HCT116 (cell line): ENCODE data around the gene HIVEP3. TPM values are rescaled to one million over a fixed set of nuclear protein-coding genes. Genes with fewer than 3 reads are reported as not detected.

ENCODE experiments used
- ATAC-seq: fragments of 200-7000 bp; cut with Tn5 transposase; 2 replicates; pipeline ENCODE4 v1.9.1; 2020; ENCODE audit warnings: mild to moderate bottlenecking, moderate library complexity
- BruUV-seq: library from RNA; stranded (reverse); fragments of 400-500 nt; replicated peaks from 2 replicates; lab custom pipeline; 2021; lab: Mats Ljungman, UMichigan
- CTCF ChIA-PET: fragments of 300-600 bp; sonication (Branson Sonifier 250); formaldehyde crosslinking; loops from one replicate; lab custom pipeline; 2021; ENCODE audit warnings: antibody characterized with exemption; lab: Charles Lee
- POLR2A ChIA-PET: fragments of 300-600, 350-600 bp; sonication (Branson Sonifier 250); formaldehyde crosslinking; loops from one replicate; lab custom pipeline; 2021; ENCODE audit warnings: antibody characterized with exemption; lab: Charles Lee
- RAD21 ChIA-PET, 2 experiments: fragments of 300-600 bp; sonication (Branson Sonifier 250); formaldehyde crosslinking; loops; one replicate each; lab custom pipeline; 2023; ENCODE audit warnings: low total read pairs in 2 of 2; ENCODE audit not compliant: uncharacterized antibody in 2 of 2, unreplicated experiment in 2 of 2, low non-redundant PET in 1 of 2; lab: Charles Lee
- DNase-seq: peaks from one replicate; pipeline ENCODE4 v3.0.0-alpha.2; 2010; ENCODE audit warnings: low read depth, low spot score
- H2AFZ ChIP-seq: fragments of 200-600 bp; shearing (Covaris generic), sonication (generic); 2 replicates; pipeline ENCODE4 v1.6.1; 2017; ENCODE audit warnings: low read depth, mixed run types, mixed read lengths, antibody characterized with exemption, low read length; ENCODE audit not compliant: poor library complexity, severe bottlenecking
- H3K27ac ChIP-seq: 2 replicates; pipeline ENCODE4 v1.5.1; 2012; ENCODE audit warnings: low read depth, low read length
- H3K27me3 ChIP-seq: fragments of 200-600 bp; sonication (generic); 2 replicates; pipeline ENCODE4 v1.6.1; 2016; ENCODE audit warnings: mixed run types, low read length, mixed read lengths; ENCODE audit not compliant: insufficient read depth
- H3K36me3 ChIP-seq, 2 experiments: fragments of 200-500 bp in 1 of 2; fragments of 200-600 bp in 1 of 2; sonication (Bioruptor generic) in 1 of 2; sonication (generic) in 1 of 2; 2 replicates each; pipeline versions ENCODE4 v1.5.1 to v1.6.1; 2014 to 2016; ENCODE audit warnings: low read length in 2 of 2, inconsistent platforms in 1 of 2, mixed read lengths in 1 of 2, mixed run types in 1 of 2; ENCODE audit not compliant: insufficient read depth in 2 of 2, control insufficient read depth in 1 of 2
- H3K4me1 ChIP-seq, 2 experiments: fragments of 200-600 bp in 1 of 2; sonication (generic) in 1 of 2; 2 replicates each; pipeline versions ENCODE4 v1.5.1 to v1.6.1; 2012 to 2017; ENCODE audit warnings: low read length in 2 of 2, inconsistent platforms in 1 of 2, mild to moderate bottlenecking in 1 of 2, mixed read lengths in 1 of 2, mixed run types in 1 of 2, moderate library complexity in 1 of 2; ENCODE audit not compliant: insufficient read depth in 2 of 2, control insufficient read depth in 1 of 2
- H3K4me2 ChIP-seq: fragments of 200-600 bp; sonication (generic); 2 replicates; pipeline ENCODE4 v1.6.1; 2017; ENCODE audit warnings: mixed run types, low read length, mixed read lengths
- H3K4me3 ChIP-seq, 2 experiments: fragments of 200-600 bp in 1 of 2; sonication (generic) in 1 of 2; replicated peaks in 1 of 2; 2 replicates each; pipeline ENCODE4 v1.5.1; 2011 to 2016; ENCODE audit warnings: low read length in 2 of 2, control low read depth in 1 of 2, low read depth in 1 of 2, mild to moderate bottlenecking in 1 of 2, mixed read lengths in 1 of 2, mixed run types in 1 of 2
- H3K79me2 ChIP-seq: fragments of 200-600 bp; sonication (generic); 2 replicates; pipeline ENCODE4 v1.6.1; 2017; ENCODE audit warnings: mild to moderate bottlenecking, mixed run types, low read length, moderate library complexity, mixed read lengths; ENCODE audit not compliant: insufficient read depth
- H3K9ac ChIP-seq: fragments of 200-600 bp; sonication (generic); 2 replicates; pipeline ENCODE4 v1.6.1; 2016; ENCODE audit warnings: low read length, mixed read lengths
- H3K9me2 ChIP-seq: fragments of 200-600 bp; sonication (generic), shearing (Covaris generic); 2 replicates; pipeline ENCODE4 v1.6.1; 2017; ENCODE audit warnings: mixed run types, mild to moderate bottlenecking, moderate library complexity; ENCODE audit not compliant: insufficient read depth
- H3K9me3 ChIP-seq, 2 experiments: fragments of 200-500 bp in 1 of 2; fragments of 200-600 bp in 1 of 2; sonication (Bioruptor generic) in 1 of 2; sonication (generic) in 1 of 2; 2 replicates each; pipeline ENCODE4 v1.6.1; 2014 to 2017; ENCODE audit warnings: low read length in 2 of 2, mixed read lengths in 2 of 2, inconsistent platforms in 1 of 2, low read depth in 1 of 2, mild to moderate bottlenecking in 1 of 2, mixed run types in 1 of 2, moderate library complexity in 1 of 2; ENCODE audit not compliant: control insufficient read depth in 1 of 2, insufficient read depth in 1 of 2
- H4K20me1 ChIP-seq: fragments of 200-600 bp; sonication (generic), shearing (Covaris generic); 2 replicates; pipeline ENCODE4 v1.6.1; 2017; ENCODE audit warnings: mixed run types, mild to moderate bottlenecking, moderate library complexity; ENCODE audit not compliant: insufficient read depth
- CBX3 ChIP-seq: IDR thresholded peaks from 2 replicates; pipeline ENCODE4 v1.6.1; 2012; ENCODE audit warnings: low read depth
- CEBPB ChIP-seq: IDR thresholded peaks from 2 replicates; pipeline ENCODE4 v1.6.1; 2012; ENCODE audit warnings: low read depth
- EGR1 ChIP-seq: IDR thresholded peaks from 2 replicates; pipeline ENCODE4 v1.6.1; 2012; ENCODE audit warnings: low read depth
- ELF1 ChIP-seq: IDR thresholded peaks from 2 replicates; pipeline ENCODE4 v1.6.1; 2012; ENCODE audit warnings: low read depth, borderline replicate concordance
- EZH2phosphoT487 ChIP-seq: fragments of 200-600 bp; IDR thresholded peaks from 2 replicates; pipeline ENCODE4 v1.6.1; 2018; ENCODE audit warnings: antibody characterized with exemption, borderline replicate concordance
- JUND ChIP-seq: IDR thresholded peaks from 2 replicates; pipeline ENCODE4 v1.6.1; 2012
- POLR2AphosphoS5 ChIP-seq: IDR thresholded peaks from 2 replicates; pipeline ENCODE4 v1.6.1; 2011; ENCODE audit warnings: mild to moderate bottlenecking, low read depth, low read length, moderate library complexity
- RAD21 ChIP-seq: IDR thresholded peaks from 2 replicates; pipeline ENCODE4 v1.6.1; 2012; ENCODE audit warnings: low read depth, mild to moderate bottlenecking
- SP1 ChIP-seq: IDR thresholded peaks from 2 replicates; pipeline ENCODE4 v1.6.1; 2012; ENCODE audit warnings: low read depth
- TCF7L2 ChIP-seq: IDR thresholded peaks from 2 replicates; pipeline ENCODE4 v1.7.0; 2011; ENCODE audit warnings: borderline replicate concordance, inconsistent platforms; ENCODE audit not compliant: insufficient read depth, insufficient read length; ENCODE audit errors: extremely low read depth
- ZNF274 ChIP-seq: fragments of 200-500 bp; sonication (Bioruptor generic); IDR thresholded peaks from 2 replicates; pipeline ENCODE4 v1.6.1; 2014; ENCODE audit warnings: mild to moderate bottlenecking, low read depth, low read length, inconsistent platforms
- intact Hi-C: fragments of 100-400 bp; cut with micrococcal nuclease; formaldehyde crosslinking; loops from 2 replicates; pipeline ENCODE4 v1.10.0; 2022
- total RNA-seq: library from RNA; stranded (reverse); gene quantifications from one replicate; pipeline ENCODE4 v1.2.1, GENCODE V29; 2021; ENCODE audit not compliant: unreplicated experiment
- TF ChIP-seq, protein P1 (sequence below), 3 experiments: fragments of 200-600 bp in 1 of 3; sonication (generic) in 1 of 3; IDR thresholded peaks in 2 of 3; conservative IDR thresholded peaks in 1 of 3; 2 replicates each; pipeline ENCODE4 v1.5.1; 2012 to 2017; ENCODE audit warnings: low read depth in 2 of 3, low read length in 2 of 3, antibody characterized with exemption in 1 of 3, borderline replicate concordance in 1 of 3, control low read depth in 1 of 3, mild to moderate bottlenecking in 1 of 3, mixed read lengths in 1 of 3, mixed run types in 1 of 3, moderate library complexity in 1 of 3; ENCODE audit not compliant: insufficient read depth in 1 of 3
- TF ChIP-seq, protein P2 (sequence below): IDR thresholded peaks from 2 replicates; pipeline ENCODE4 v1.6.1; 2012
- TF ChIP-seq, protein P3 (sequence below): IDR thresholded peaks from 2 replicates; pipeline ENCODE4 v1.6.1; 2012; ENCODE audit warnings: low read depth
- TF ChIP-seq, protein P4 (sequence below): IDR thresholded peaks from 2 replicates; pipeline ENCODE4 v1.6.1; 2011; ENCODE audit warnings: mild to moderate bottlenecking, low read length, moderate library complexity; ENCODE audit not compliant: insufficient replicate concordance; ENCODE audit errors: extremely low read depth

Gene HIVEP3
- total RNA-seq, 1 experiment from 2014 or later: 7.1 TPM

DNA sequence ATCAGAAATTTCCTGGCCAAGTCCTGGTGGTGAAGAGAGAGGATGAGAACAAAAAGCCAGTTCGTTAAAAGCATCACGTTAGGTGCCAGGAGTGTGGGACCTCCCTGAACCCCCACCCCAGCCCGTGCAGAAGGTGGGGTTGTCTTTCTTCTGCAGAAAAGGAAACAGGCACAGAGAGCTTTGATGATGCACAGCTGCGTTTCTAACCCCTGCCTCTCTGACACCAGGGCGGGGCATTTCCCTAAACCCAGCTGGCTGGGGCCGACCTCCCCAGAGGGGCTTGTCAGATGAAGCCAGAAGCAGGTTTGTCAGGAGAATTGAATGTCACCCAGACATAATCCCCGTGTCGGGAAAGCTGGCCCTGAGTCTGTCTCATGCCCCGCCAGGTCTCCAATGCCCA is 244.9 kb downstream of the HIVEP3 start:
- RAD21 ChIA-PET: no interaction called here
- Histone ChIP-seq H3K4me1 (peaks cover 39 to 51% of the 10 kb centered on the region in 2 experiments), H2AFZ (no peak overlapping the region), H3K4me2 (no peak overlapping the region), H3K79me2 (no peaks in the 10 kb centered on the region), H3K9me2 (no peaks in the 10 kb centered on the region), H3K4me3 (no peak overlapping the region), H3K27me3 (no peaks in the 10 kb centered on the region), H3K27ac (no peak overlapping the region), H4K20me1 (no peaks in the 10 kb centered on the region), H3K36me3 (no peaks in the 10 kb centered on the region), H3K9ac (no peak overlapping the region), H3K9me3 (no peaks in the 10 kb centered on the region)
- CTCF ChIA-PET: interaction anchor here (1.5 kb wide), 1 partner anchor 11 kb away, joined by 6 read pairs; no protein-coding TSS in a partner anchor
- POLR2A ChIA-PET: no interaction called here
- no TSS peak for BruUV-seq
- ATAC-seq: no peak
- DNase-seq: no peak
- intact Hi-C loops: no loop called here
- TF ChIP-seq CEBPB (no peak), ELF1 (no peak), EGR1 (no peak), CBX3 (no peak), SP1 (no peak), JUND (no peak), POLR2AphosphoS5 (no peak), ZNF274 (no peak), TCF7L2 (no peak), EZH2phosphoT487 (no peak), RAD21 (no peak)
- TF ChIP-seq, protein P1, sequence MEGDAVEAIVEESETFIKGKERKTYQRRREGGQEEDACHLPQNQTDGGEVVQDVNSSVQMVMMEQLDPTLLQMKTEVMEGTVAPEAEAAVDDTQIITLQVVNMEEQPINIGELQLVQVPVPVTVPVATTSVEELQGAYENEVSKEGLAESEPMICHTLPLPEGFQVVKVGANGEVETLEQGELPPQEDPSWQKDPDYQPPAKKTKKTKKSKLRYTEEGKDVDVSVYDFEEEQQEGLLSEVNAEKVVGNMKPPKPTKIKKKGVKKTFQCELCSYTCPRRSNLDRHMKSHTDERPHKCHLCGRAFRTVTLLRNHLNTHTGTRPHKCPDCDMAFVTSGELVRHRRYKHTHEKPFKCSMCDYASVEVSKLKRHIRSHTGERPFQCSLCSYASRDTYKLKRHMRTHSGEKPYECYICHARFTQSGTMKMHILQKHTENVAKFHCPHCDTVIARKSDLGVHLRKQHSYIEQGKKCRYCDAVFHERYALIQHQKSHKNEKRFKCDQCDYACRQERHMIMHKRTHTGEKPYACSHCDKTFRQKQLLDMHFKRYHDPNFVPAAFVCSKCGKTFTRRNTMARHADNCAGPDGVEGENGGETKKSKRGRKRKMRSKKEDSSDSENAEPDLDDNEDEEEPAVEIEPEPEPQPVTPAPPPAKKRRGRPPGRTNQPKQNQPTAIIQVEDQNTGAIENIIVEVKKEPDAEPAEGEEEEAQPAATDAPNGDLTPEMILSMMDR (IDR thresholded peaks at IDR 0.05 in 2 of 3, conservative IDR thresholded peaks at IDR 0.05 in 1 of 3; ENCODE audit: borderline replicate concordance in 1 of 3, insufficient read depth in 1 of 3, low read depth in 2 of 3, low read length in 2 of 3): no peak
- TF ChIP-seq, protein P2, sequence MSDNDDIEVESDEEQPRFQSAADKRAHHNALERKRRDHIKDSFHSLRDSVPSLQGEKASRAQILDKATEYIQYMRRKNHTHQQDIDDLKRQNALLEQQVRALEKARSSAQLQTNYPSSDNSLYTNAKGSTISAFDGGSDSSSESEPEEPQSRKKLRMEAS: no peak
- TF ChIP-seq, protein P3, sequence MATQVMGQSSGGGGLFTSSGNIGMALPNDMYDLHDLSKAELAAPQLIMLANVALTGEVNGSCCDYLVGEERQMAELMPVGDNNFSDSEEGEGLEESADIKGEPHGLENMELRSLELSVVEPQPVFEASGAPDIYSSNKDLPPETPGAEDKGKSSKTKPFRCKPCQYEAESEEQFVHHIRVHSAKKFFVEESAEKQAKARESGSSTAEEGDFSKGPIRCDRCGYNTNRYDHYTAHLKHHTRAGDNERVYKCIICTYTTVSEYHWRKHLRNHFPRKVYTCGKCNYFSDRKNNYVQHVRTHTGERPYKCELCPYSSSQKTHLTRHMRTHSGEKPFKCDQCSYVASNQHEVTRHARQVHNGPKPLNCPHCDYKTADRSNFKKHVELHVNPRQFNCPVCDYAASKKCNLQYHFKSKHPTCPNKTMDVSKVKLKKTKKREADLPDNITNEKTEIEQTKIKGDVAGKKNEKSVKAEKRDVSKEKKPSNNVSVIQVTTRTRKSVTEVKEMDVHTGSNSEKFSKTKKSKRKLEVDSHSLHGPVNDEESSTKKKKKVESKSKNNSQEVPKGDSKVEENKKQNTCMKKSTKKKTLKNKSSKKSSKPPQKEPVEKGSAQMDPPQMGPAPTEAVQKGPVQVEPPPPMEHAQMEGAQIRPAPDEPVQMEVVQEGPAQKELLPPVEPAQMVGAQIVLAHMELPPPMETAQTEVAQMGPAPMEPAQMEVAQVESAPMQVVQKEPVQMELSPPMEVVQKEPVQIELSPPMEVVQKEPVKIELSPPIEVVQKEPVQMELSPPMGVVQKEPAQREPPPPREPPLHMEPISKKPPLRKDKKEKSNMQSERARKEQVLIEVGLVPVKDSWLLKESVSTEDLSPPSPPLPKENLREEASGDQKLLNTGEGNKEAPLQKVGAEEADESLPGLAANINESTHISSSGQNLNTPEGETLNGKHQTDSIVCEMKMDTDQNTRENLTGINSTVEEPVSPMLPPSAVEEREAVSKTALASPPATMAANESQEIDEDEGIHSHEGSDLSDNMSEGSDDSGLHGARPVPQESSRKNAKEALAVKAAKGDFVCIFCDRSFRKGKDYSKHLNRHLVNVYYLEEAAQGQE: no peak
- TF ChIP-seq, protein P4, sequence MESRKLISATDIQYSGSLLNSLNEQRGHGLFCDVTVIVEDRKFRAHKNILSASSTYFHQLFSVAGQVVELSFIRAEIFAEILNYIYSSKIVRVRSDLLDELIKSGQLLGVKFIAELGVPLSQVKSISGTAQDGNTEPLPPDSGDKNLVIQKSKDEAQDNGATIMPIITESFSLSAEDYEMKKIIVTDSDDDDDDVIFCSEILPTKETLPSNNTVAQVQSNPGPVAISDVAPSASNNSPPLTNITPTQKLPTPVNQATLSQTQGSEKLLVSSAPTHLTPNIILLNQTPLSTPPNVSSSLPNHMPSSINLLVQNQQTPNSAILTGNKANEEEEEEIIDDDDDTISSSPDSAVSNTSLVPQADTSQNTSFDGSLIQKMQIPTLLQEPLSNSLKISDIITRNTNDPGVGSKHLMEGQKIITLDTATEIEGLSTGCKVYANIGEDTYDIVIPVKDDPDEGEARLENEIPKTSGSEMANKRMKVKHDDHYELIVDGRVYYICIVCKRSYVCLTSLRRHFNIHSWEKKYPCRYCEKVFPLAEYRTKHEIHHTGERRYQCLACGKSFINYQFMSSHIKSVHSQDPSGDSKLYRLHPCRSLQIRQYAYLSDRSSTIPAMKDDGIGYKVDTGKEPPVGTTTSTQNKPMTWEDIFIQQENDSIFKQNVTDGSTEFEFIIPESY: no peak
